Transverse colon (tissue), 4 donors: Measurements from ENCODE around the gene FZD1. TPM values are rescaled to one million over a fixed set of nuclear protein-coding genes. Genes with fewer than 3 reads are reported as not detected.

ENCODE experiments used
- DNase-seq: peaks from one replicate; pipeline ENCODE4 v3.0.0-alpha.2; 2019
- H3K27ac ChIP-seq, 4 donors: fragments of 200-600 bp; sonication (generic); 2 replicates each; pipeline ENCODE4 v1.5.1; 2016 to 2018; ENCODE audit warnings: inconsistent platforms in 4 of 4
- H3K27me3 ChIP-seq: fragments of 200-600 bp; sonication (generic); 2 replicates; pipeline ENCODE4 v1.5.1; 2017; ENCODE audit warnings: inconsistent platforms
- H3K36me3 ChIP-seq, 4 donors: fragments of 200-600 bp; sonication (generic); 2 replicates each; pipeline ENCODE4 v1.5.1; 2017 to 2019; ENCODE audit warnings: inconsistent platforms in 4 of 4
- H3K4me1 ChIP-seq, 4 donors: fragments of 200-600 bp; sonication (generic); 2 replicates each; pipeline ENCODE4 v1.5.1; 2017 to 2020; ENCODE audit warnings: inconsistent platforms in 4 of 4
- H3K4me3 ChIP-seq, 4 donors: fragments of 200-600 bp; sonication (generic); 1 replicate in 1 of 4; 2 replicates in 3 of 4; pipeline versions ENCODE4 v1.5.1 to v1.6.1; 2017 to 2019; ENCODE audit warnings: inconsistent platforms in 4 of 4
- H3K9me3 ChIP-seq, 2 donors: fragments of 200-600 bp; sonication (generic); 2 replicates each; pipeline ENCODE4 v1.5.1; 2017 to 2019; ENCODE audit warnings: inconsistent platforms in 2 of 2
- EP300 ChIP-seq: sonication (generic); formaldehyde crosslinking; IDR thresholded peaks from one replicate; pipeline ENCODE4 v1.6.1; 2017; ENCODE audit warnings: antibody characterized with exemption, low read depth
- POLR2A ChIP-seq: fragments of 450-650 bp; IDR thresholded peaks from one replicate; pipeline ENCODE4 v1.6.1; 2016; ENCODE audit warnings: antibody characterized with exemption, mild to moderate bottlenecking, moderate library complexity
- POLR2AphosphoS5 ChIP-seq, 3 donors: sonication (generic); formaldehyde crosslinking; IDR thresholded peaks; one replicate each; pipeline ENCODE4 v1.6.1; 2016; ENCODE audit warnings: antibody characterized with exemption in 3 of 3
- WGBS, 2 donors: methylation state at CpG; one replicate each; pipeline ENCODE4 v1.1.5; 2018; ENCODE audit warnings: low coverage in 1 of 2; 5-methylcytosine and 5-hydroxymethylcytosine counted together
- in situ Hi-C, 4 donors: fragments of 200-750 bp; cut with MboI; loops; one replicate each; pipeline versions ENCODE4 v1.15.0 to v1.15.1; 2017; ENCODE audit warnings: low sequenced_read_pairs in 3 of 4, low pct_ligation_motif_present in 1 of 4, low pct_unique_long_range_greater_than_20kb in 1 of 4
- intact Hi-C: fragments of 100-400 bp; cut with DNase I; formaldehyde crosslinking; loops from one replicate; pipeline ENCODE4 v1.15.1; 2023; ENCODE audit warnings: low total_unique reads
- total RNA-seq, 4 donors: library from RNA; depleted of rRNA; stranded (reverse); fragments of >200 nt; gene quantifications; one replicate each; pipeline ENCODE4 v1.1.0, GENCODE V29; 2016
- TF ChIP-seq, protein P1 (sequence below), 5 experiments: fragments of 200-600 bp in 3 of 5; fragments of 450-650 bp in 2 of 5; sonication (generic) in 3 of 5; IDR thresholded peaks; 1 replicate in 2 of 5; 2 replicates in 3 of 5; pipeline ENCODE4 v1.5.1; 2016 to 2017; ENCODE audit warnings: antibody characterized with exemption in 5 of 5, inconsistent platforms in 3 of 5, mild to moderate bottlenecking in 2 of 5, moderate library complexity in 1 of 5

Gene FZD1
- total RNA-seq, 4 donors from 2014 or later, result 5.6 to 9.6 (median 8.1) TPM

DNA sequence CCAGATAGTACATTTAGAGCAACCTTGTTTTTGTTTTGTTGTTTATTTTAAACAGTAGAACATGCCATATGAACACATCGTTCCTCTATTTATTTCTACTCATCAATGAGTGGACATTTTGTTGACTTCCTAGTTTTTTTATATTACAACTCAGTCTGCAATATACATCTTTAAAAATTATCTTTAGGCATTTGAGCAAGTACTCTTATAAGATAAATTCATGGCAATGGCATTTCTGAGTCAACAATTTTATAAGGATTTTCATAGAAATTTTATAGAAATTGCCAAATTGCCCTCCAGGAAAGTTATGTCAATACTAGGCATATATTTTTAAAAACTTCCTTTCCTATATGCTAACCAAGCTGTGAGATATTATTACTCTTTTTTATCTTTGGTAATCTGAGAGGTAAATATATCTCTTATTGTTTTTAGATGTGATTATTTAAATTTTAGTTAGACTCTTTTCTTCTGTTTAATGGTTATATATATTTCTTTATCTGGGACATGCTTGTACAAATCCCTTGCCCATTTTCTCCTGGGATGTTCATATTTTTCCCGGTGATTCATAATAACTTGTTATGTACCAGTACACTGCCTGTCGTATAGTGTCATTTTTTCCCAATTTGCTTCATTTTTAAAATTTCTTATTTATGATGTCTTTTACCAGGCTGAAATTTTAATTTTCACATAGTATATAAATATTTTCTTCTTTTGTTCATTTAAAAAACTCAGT lies 50.5 kb downstream of the FZD1 start:
- intact Hi-C loops (no loop called here), in situ Hi-C loops (no loop called here)
- H3K4me3 ChIP-seq, result no peak overlapping the region

GRCh38 chr7:91316426-91316825 lies 52.2 kb downstream of the FZD1 start:
- 70 to 80% methylated on average over 1 of the region's 1 CpG for WGBS, 2 donors

More for the DNA sequence above, 50.5 kb downstream of the FZD1 start:
- no peaks in the 10 kb centered on the region for H3K36me3 ChIP-seq
- H3K27ac ChIP-seq, result no peak overlapping the region
- no peak for TF ChIP-seq EP300
- no peaks in the 10 kb centered on the region for H3K4me1 ChIP-seq
- DNase-seq, result no peak
- no peaks in the 10 kb centered on the region for H3K9me3 ChIP-seq
- H3K27me3 ChIP-seq, result no peaks in the 10 kb centered on the region
- 83 to 88% methylated on average over 3 of the region's 3 CpGs for WGBS, 2 donors

GRCh38 chr7:91319351-91319750 lies 55.1 kb downstream of the FZD1 start:
- Histone ChIP-seq H3K36me3 (no peaks in the 10 kb centered on the region), H3K27ac (no peak overlapping the region), H3K9me3 (no peaks in the 10 kb centered on the region), H3K4me1 (no peaks in the 10 kb centered on the region), H3K4me3 (no peak overlapping the region), H3K27me3 (no peaks in the 10 kb centered on the region)
- 85 to 89% methylated on average over 4 of the region's 4 CpGs for WGBS, 2 donors
- DNase-seq, result no peak
- intact Hi-C loops, result no loop called here
- TF ChIP-seq POLR2A (no peak), EP300 (no peak), POLR2AphosphoS5 (IDR thresholded peaks at IDR 0.05) (no peak)
- TF ChIP-seq, protein P1, sequence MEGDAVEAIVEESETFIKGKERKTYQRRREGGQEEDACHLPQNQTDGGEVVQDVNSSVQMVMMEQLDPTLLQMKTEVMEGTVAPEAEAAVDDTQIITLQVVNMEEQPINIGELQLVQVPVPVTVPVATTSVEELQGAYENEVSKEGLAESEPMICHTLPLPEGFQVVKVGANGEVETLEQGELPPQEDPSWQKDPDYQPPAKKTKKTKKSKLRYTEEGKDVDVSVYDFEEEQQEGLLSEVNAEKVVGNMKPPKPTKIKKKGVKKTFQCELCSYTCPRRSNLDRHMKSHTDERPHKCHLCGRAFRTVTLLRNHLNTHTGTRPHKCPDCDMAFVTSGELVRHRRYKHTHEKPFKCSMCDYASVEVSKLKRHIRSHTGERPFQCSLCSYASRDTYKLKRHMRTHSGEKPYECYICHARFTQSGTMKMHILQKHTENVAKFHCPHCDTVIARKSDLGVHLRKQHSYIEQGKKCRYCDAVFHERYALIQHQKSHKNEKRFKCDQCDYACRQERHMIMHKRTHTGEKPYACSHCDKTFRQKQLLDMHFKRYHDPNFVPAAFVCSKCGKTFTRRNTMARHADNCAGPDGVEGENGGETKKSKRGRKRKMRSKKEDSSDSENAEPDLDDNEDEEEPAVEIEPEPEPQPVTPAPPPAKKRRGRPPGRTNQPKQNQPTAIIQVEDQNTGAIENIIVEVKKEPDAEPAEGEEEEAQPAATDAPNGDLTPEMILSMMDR (IDR thresholded peaks at IDR 0.05), result no peak
- in situ Hi-C loops, result no loop called here

More at GRCh38 chr7:91316426-91316825, 52.2 kb downstream of the FZD1 start:
- Histone ChIP-seq H3K27me3 (no peaks in the 10 kb centered on the region), H3K36me3 (no peaks in the 10 kb centered on the region), H3K4me1 (no peaks in the 10 kb centered on the region), H3K9me3 (no peaks in the 10 kb centered on the region), H3K27ac (no peak overlapping the region), H3K4me3 (no peak overlapping the region)
- TF ChIP-seq EP300, result no peak
- TF ChIP-seq, protein P1 (IDR thresholded peaks at IDR 0.05), result no peak
- TF ChIP-seq POLR2AphosphoS5 (IDR thresholded peaks at IDR 0.05), result no peak
- TF ChIP-seq POLR2A, result no peak
- no peak for DNase-seq
- intact Hi-C loops, result no loop called here
- in situ Hi-C loops, result no loop called here

DNA sequence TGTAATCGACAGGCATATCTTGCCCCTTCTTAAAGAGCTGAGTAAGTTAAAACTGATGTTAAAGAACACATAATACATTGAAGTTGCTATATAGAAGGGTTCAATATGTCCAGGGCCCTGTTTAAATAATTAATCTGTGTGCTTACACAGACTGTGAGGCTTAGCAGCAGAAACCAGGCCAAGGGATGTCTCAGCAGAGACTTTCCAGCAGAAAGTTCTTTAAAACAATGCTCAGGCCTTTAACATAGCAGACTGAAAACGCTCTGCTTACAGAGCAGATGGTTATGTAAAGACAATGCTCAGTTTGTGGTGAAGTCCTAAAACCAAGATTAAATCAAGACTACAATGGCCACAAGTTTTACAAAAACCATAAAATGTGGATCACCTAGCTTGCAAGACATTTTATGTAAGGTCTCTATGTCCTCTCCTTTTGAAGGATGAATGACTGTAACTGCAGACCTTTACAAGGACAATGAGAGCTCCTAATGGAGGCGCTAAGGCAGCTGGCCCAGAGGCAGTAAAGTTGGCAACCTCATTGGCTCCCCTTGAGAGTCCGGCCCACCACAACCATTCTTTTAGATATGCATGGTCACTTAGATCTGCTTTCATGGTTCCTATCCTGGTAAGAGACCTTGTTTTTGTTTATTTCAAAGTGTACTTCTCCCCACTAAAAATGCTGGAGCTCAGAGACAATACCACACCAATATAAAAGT lies 56.3 kb downstream of the FZD1 start:
- Histone ChIP-seq H3K9me3 (no peaks in the 10 kb centered on the region), H3K27me3 (no peaks in the 10 kb centered on the region), H3K4me1 (peaks cover 0 to 1% (median 0%) of the 10 kb centered on the region in 4 donors), H3K36me3 (no peaks in the 10 kb centered on the region), H3K27ac (no peak overlapping the region), H3K4me3 (no peak overlapping the region)
- WGBS, 2 donors, result 66 to 73% methylated on average over 2 to 4 of the region's 4 CpGs
- no peak for DNase-seq
- TF ChIP-seq POLR2A (no peak), EP300 (no peak), POLR2AphosphoS5 (IDR thresholded peaks at IDR 0.05) (no peak)
- TF ChIP-seq, protein P1 (IDR thresholded peaks at IDR 0.05), result no peak
- in situ Hi-C loops (no loop called here), intact Hi-C loops (loop anchor here (5.0 kb wide), 1 partner anchor 167 kb away; no protein-coding TSS in a partner anchor)
